GM19035 (cell line): ENCODE measurements around the gene AADAT.
A peak's percentile ranks its signal among the peaks of the same experiment; 100 is the strongest.
"Not testable (repeated sequence)": the region's sequence is repeated elsewhere in the genome, so short reads cannot be mapped to it uniquely, and the experiment has no call there.

Experiments used
- ATAC-seq: cut with Tn5 transposase; IDR thresholded peaks from one replicate; pipeline ENCODE4 v1.9.1; 2021; ENCODE audit not compliant: unreplicated experiment

The AADAT gene

GRCh38 chr4:170089668-170090351 is at the start of gene AADAT:
Gene AADAT, minus strand, starts transcription at chr4:170089956. Its CDS starts 266 bp downstream, at chr4:170089690.
- peak; percentile 68 for ATAC-seq

GRCh38 chr4:170138580-170139194 is 48.9 kb upstream of the AADAT start:
- peak; percentile 92 for ATAC-seq

- ATAC-seq: no peak
Measured at GRCh38 chr4:170137927-170138326, 48.2 kb upstream of the AADAT start.

- no peak for ATAC-seq
Measured at GRCh38 chr4:170137466-170137865, 47.7 kb upstream of the AADAT start.

GRCh38 chr4:170134821-170135220 is 45.1 kb upstream of the AADAT start:
- no peak for ATAC-seq

- no peak for ATAC-seq
Measured at GRCh38 chr4:170128219-170128804, 38.6 kb upstream of the AADAT start.

GRCh38 chr4:170127758-170128157 is 38.0 kb upstream of the AADAT start:
- no peak for ATAC-seq

- ATAC-seq: no peak
Measured at GRCh38 chr4:170124406-170124805, 34.6 kb upstream of the AADAT start.

GRCh38 chr4:170122252-170122651 is 32.5 kb upstream of the AADAT start:
- ATAC-seq: no peak

- no peak for ATAC-seq
Measured at GRCh38 chr4:170114636-170115035, 24.9 kb upstream of the AADAT start.

- not testable (repeated sequence) for ATAC-seq
Measured at GRCh38 chr4:170114183-170114582, 24.4 kb upstream of the AADAT start.

- ATAC-seq: no peak
Measured at GRCh38 chr4:170111546-170111945, 21.8 kb upstream of the AADAT start.

- no peak for ATAC-seq
Measured at GRCh38 chr4:170111085-170111484, 21.3 kb upstream of the AADAT start.

- no peak for ATAC-seq
Measured at GRCh38 chr4:170110285-170110672, 20.5 kb upstream of the AADAT start.

- ATAC-seq: no peak
Measured at GRCh38 chr4:170109586-170110284, 20.0 kb upstream of the AADAT start.

- ATAC-seq: no peak
Measured at GRCh38 chr4:170106900-170107299, 17.1 kb upstream of the AADAT start.

GRCh38 chr4:170102426-170102825 is 12.7 kb upstream of the AADAT start:
- no peak for ATAC-seq

GRCh38 chr4:170098171-170098570 is 8.4 kb upstream of the AADAT start:
- not testable (repeated sequence) for ATAC-seq

- ATAC-seq: no peak
Measured at GRCh38 chr4:170097681-170098080, 7.9 kb upstream of the AADAT start.

GRCh38 chr4:170093973-170094535 is 4.3 kb upstream of the AADAT start:
- ATAC-seq: no peak

- no peak for ATAC-seq
Measured at GRCh38 chr4:170091069-170091696, 1.4 kb upstream of the AADAT start.
